ENCODE data around the gene EPS8. TPM values are rescaled to one million over a fixed set of nuclear protein-coding genes. Genes with fewer than 3 reads are reported as not detected.

EPS8 gene
- total RNA-seq, 2 experiments from 2014 or later = 0.61 to 0.92 TPM

DNA sequence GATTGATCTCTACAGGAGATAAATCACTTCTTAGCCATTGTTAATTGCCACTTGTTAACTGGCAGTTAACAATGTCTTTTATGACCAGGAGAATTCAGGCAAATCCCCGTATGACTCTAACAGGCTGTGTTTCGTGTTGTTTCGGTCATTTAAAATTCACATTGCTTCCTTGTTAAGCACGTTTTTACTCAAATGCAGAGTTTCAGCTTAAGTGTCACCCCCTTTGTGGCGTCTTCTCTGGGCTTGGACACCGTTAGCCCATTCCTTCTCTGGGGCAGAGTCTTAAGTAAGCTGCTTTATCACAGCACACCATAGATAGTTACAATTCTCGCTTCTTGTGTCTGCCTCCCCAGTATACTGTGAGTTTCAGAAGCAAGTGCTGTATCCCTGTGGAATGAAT, 205.4 kb downstream of the EPS8 start:
- Histone ChIP-seq H2AFZ (ENCODE audit: low read length) (peak overlapping the region; percentile 29; the same call in 1 of the 2 replicates), H4K20me1 (ENCODE audit: insufficient read depth, low read length) (no peaks in the 10 kb centered on the region), H3K4me3 (ENCODE audit: low read depth, low read length, poor library complexity, severe bottlenecking) (no peak overlapping the region), H3K27ac (ENCODE audit: low read depth, low read length, poor library complexity, severe bottlenecking) (no peak overlapping the region), H3K79me2 (ENCODE audit: insufficient read depth, low read depth, low read length) (no peaks in the 10 kb centered on the region), H3K9me2 (ENCODE audit: insufficient read depth, low read length) (no peaks in the 10 kb centered on the region), H3K4me1 (ENCODE audit: insufficient read depth, low read length, poor library complexity, severe bottlenecking) (no peaks in the 10 kb centered on the region), H3K4me2 (ENCODE audit: low read length) (no peak overlapping the region), H3K9me3 (ENCODE audit: low read length) (no peaks in the 10 kb centered on the region), H3K36me3 (ENCODE audit: insufficient read depth, low read length) (no peaks in the 10 kb centered on the region)
- intact Hi-C loops (cut with micrococcal nuclease; ENCODE audit: unreplicated experiment) = loop anchor here (1.0 kb wide), 1 partner anchor 52 kb away; no protein-coding TSS in a partner anchor
- BruUV-seq (replicated peaks) = no TSS peak
- POLR2A ChIA-PET = interaction anchor here (0.6 to 1.5 kb wide), 5 partner anchors 14 to 237 kb away, joined by 3 to 6 read pairs (median 4); no protein-coding TSS in a partner anchor
- DNase-seq (ENCODE audit: low spot score) = no peak
- CTCF ChIA-PET (ENCODE audit: unreplicated experiment) = interaction anchor here (1.1 to 2.0 kb wide), 2 partner anchors 49 to 51 kb away, joined by 6 to 15 read pairs; no protein-coding TSS in a partner anchor
- TF ChIP-seq, protein P1, sequence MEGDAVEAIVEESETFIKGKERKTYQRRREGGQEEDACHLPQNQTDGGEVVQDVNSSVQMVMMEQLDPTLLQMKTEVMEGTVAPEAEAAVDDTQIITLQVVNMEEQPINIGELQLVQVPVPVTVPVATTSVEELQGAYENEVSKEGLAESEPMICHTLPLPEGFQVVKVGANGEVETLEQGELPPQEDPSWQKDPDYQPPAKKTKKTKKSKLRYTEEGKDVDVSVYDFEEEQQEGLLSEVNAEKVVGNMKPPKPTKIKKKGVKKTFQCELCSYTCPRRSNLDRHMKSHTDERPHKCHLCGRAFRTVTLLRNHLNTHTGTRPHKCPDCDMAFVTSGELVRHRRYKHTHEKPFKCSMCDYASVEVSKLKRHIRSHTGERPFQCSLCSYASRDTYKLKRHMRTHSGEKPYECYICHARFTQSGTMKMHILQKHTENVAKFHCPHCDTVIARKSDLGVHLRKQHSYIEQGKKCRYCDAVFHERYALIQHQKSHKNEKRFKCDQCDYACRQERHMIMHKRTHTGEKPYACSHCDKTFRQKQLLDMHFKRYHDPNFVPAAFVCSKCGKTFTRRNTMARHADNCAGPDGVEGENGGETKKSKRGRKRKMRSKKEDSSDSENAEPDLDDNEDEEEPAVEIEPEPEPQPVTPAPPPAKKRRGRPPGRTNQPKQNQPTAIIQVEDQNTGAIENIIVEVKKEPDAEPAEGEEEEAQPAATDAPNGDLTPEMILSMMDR (conservative IDR thresholded peaks at IDR 0.05; ENCODE audit: low read length) = no peak
- TF ChIP-seq EZH2phosphoT487 (IDR thresholded peaks at IDR 0.05; ENCODE audit: borderline replicate concordance, low read depth, low read length) = no peak

DNA sequence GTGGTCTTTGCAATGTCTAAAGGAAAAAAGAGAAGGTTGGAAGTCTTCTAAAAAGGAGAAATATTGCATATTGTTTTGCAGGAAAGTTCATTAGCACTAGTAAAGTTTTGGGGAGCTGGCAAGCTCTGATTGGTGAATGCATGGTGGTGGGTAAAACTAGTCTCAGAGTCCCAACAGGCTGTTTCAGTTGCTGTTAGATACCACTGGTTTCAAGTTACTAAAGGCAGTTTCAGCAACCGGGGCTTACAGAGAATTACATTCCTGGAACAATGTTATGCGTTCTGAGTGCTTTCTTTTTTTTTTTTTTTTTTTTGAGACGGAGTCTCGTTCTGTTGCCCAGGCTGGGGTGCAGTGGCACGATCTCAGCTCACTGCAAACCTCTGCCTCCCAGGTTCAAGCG, 208.2 kb downstream of the EPS8 start:
- Histone ChIP-seq H3K4me1 (ENCODE audit: insufficient read depth, low read length, poor library complexity, severe bottlenecking) (no peaks in the 10 kb centered on the region), H3K9me2 (ENCODE audit: insufficient read depth, low read length) (no peaks in the 10 kb centered on the region), H3K79me2 (ENCODE audit: insufficient read depth, low read depth, low read length) (no peaks in the 10 kb centered on the region), H3K27ac (ENCODE audit: low read depth, low read length, poor library complexity, severe bottlenecking) (no peak overlapping the region), H3K9me3 (ENCODE audit: low read length) (no peaks in the 10 kb centered on the region), H3K36me3 (ENCODE audit: insufficient read depth, low read length) (no peaks in the 10 kb centered on the region), H2AFZ (ENCODE audit: low read length) (no peak overlapping the region), H3K4me2 (ENCODE audit: low read length) (no peak overlapping the region), H4K20me1 (ENCODE audit: insufficient read depth, low read length) (no peaks in the 10 kb centered on the region), H3K4me3 (ENCODE audit: low read depth, low read length, poor library complexity, severe bottlenecking) (no peak overlapping the region)
- ChIA-PET CTCF (ENCODE audit: unreplicated experiment) (no interaction called here), POLR2A (interaction anchor here (0.7 kb wide), 2 partner anchors 11 to 20 kb away, joined by 3 to 9 read pairs; no protein-coding TSS in a partner anchor)
- TF ChIP-seq EZH2phosphoT487 (IDR thresholded peaks at IDR 0.05; ENCODE audit: borderline replicate concordance, low read depth, low read length) = no peak
- TF ChIP-seq, protein P1 (conservative IDR thresholded peaks at IDR 0.05; ENCODE audit: low read length) = no peak
- intact Hi-C loops (cut with micrococcal nuclease; ENCODE audit: unreplicated experiment) = no loop called here
- no peak for DNase-seq (ENCODE audit: low spot score)
- no TSS peak for BruUV-seq (replicated peaks)

DNA sequence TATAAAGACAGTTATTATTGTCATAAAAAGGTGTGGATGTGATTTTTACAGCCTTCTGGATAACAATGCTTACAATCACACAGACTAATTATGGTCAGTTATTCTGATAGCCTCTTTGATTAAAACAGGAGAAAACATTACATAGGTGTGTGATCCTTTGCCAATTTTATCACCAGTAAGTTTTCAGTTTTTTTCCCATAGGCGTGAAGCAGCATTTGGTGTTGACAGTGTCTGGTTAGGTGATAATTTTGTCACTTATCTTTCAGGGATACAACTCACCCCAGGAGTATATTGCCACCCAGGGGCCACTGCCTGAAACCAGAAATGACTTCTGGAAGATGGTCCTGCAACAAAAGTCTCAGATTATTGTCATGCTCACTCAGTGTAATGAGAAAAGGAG, 208.8 kb downstream of the EPS8 start:
- DNase-seq (ENCODE audit: low spot score) = peak; percentile 14
- Histone ChIP-seq H3K79me2 (ENCODE audit: insufficient read depth, low read depth, low read length) (no peaks in the 10 kb centered on the region), H3K9me2 (ENCODE audit: insufficient read depth, low read length) (no peaks in the 10 kb centered on the region), H3K9me3 (ENCODE audit: low read length) (0 out of 2 replicates have a peak, but pooled peaks cover 3% of the 10 kb centered on the region), H3K4me2 (ENCODE audit: low read length) (no peak overlapping the region), H2AFZ (ENCODE audit: low read length) (no peak overlapping the region), H3K4me3 (ENCODE audit: low read depth, low read length, poor library complexity, severe bottlenecking) (no peak overlapping the region), H3K4me1 (ENCODE audit: insufficient read depth, low read length, poor library complexity, severe bottlenecking) (no peaks in the 10 kb centered on the region), H3K36me3 (ENCODE audit: insufficient read depth, low read length) (no peaks in the 10 kb centered on the region), H3K27ac (ENCODE audit: low read depth, low read length, poor library complexity, severe bottlenecking) (no peak overlapping the region), H4K20me1 (ENCODE audit: insufficient read depth, low read length) (no peaks in the 10 kb centered on the region)
- TF ChIP-seq EZH2phosphoT487 (IDR thresholded peaks at IDR 0.05; ENCODE audit: borderline replicate concordance, low read depth, low read length) = no peak
- TF ChIP-seq, protein P1 (conservative IDR thresholded peaks at IDR 0.05; ENCODE audit: low read length) = peak; percentile 43; the same call in 1 of the 2 replicates
- ChIA-PET POLR2A (no interaction called here), CTCF (ENCODE audit: unreplicated experiment) (no interaction called here)
- intact Hi-C loops (cut with micrococcal nuclease; ENCODE audit: unreplicated experiment) = no loop called here
- no TSS peak for BruUV-seq (replicated peaks)

Data from OCI-LY7 (cell line).